Stimulated activated naive CD8-positive, alpha-beta T cell treated with anti-CD3 and anti-CD28 coated beads, Interleukin-15, Interleukin-2, amounts not matched to agents 100 ng/mL and 50 ng/mL, for 24 hours (primary cell): ENCODE results near the gene SSBP1.
"Not testable (repeated sequence)": the region's sequence is repeated elsewhere in the genome, so short reads cannot be mapped to it uniquely, and the experiment has no call there.

Source experiments
- H3K27ac Mint-ChIP-seq: one replicate; pipeline ENCODE4 v1.8.0; 2021; ENCODE audit warnings: mild to moderate bottlenecking, mixed read lengths
- H3K27me3 Mint-ChIP-seq: one replicate; pipeline ENCODE4 v1.8.0; 2021; ENCODE audit warnings: mixed read lengths
- H3K36me3 Mint-ChIP-seq: one replicate; pipeline ENCODE4 v1.8.0; 2021; ENCODE audit warnings: low read depth, mixed read lengths
- H3K4me1 Mint-ChIP-seq: one replicate; pipeline ENCODE4 v1.8.0; 2021; ENCODE audit warnings: low read depth, mixed read lengths
- H3K4me3 Mint-ChIP-seq: one replicate; pipeline ENCODE4 v1.8.0; 2021; ENCODE audit warnings: mild to moderate bottlenecking, mixed read lengths
- H3K9me3 Mint-ChIP-seq: one replicate; pipeline ENCODE4 v1.8.0; 2021; ENCODE audit warnings: mixed read lengths

Gene SSBP1

DNA sequence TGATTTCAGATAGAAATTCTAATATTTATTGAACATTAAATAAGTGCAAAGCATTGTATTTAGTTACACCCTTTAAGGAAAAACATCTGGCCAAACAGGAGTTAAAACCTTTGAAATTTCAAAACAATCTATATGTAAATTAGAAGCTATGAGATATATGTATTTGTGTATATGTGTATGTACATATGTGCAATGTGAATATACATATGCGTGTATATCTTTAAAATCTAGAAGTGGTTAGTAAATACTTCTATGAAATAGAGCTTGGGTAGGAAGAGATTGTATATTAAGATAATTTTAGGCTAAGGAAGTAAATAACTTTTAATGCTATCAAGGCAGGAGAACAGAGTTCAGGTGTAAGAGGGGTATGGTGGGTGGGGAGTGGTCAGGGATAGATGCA is 20.7 kb upstream of the SSBP1 start:
- H3K4me3 Mint-ChIP-seq: no peak overlapping the region
- no peaks in the 10 kb centered on the region for H3K27me3 Mint-ChIP-seq
- H3K4me1 Mint-ChIP-seq: no peaks in the 10 kb centered on the region
- H3K27ac Mint-ChIP-seq: no peak overlapping the region
- H3K9me3 Mint-ChIP-seq: no peaks in the 10 kb centered on the region
- no peaks in the 10 kb centered on the region for H3K36me3 Mint-ChIP-seq

- H3K27me3 Mint-ChIP-seq: no peaks in the 10 kb centered on the region
- H3K4me1 Mint-ChIP-seq: no peaks in the 10 kb centered on the region
- no peaks in the 10 kb centered on the region for H3K9me3 Mint-ChIP-seq
- no peaks in the 10 kb centered on the region for H3K36me3 Mint-ChIP-seq
- no peak overlapping the region for H3K4me3 Mint-ChIP-seq
- H3K27ac Mint-ChIP-seq: no peak overlapping the region
Measured at GRCh38 chr7:141722529-141722928, 15.6 kb upstream of the SSBP1 start.

- Mint-ChIP-seq H3K9me3 (no peaks in the 10 kb centered on the region), H3K4me1 (no peaks in the 10 kb centered on the region), H3K27ac (no peak overlapping the region), H3K36me3 (no peaks in the 10 kb centered on the region), H3K4me3 (no peak overlapping the region), H3K27me3 (no peaks in the 10 kb centered on the region)
Measured at GRCh38 chr7:141729020-141729419, 9.1 kb upstream of the SSBP1 start.

- Mint-ChIP-seq H3K9me3 (no peaks in the 10 kb centered on the region), H3K36me3 (no peaks in the 10 kb centered on the region), H3K4me1 (peaks cover 3% of the 10 kb centered on the region), H3K27ac (no peak overlapping the region), H3K27me3 (no peaks in the 10 kb centered on the region), H3K4me3 (no peak overlapping the region)
Measured at GRCh38 chr7:141731476-141732149, 6.5 kb upstream of the SSBP1 start.

DNA sequence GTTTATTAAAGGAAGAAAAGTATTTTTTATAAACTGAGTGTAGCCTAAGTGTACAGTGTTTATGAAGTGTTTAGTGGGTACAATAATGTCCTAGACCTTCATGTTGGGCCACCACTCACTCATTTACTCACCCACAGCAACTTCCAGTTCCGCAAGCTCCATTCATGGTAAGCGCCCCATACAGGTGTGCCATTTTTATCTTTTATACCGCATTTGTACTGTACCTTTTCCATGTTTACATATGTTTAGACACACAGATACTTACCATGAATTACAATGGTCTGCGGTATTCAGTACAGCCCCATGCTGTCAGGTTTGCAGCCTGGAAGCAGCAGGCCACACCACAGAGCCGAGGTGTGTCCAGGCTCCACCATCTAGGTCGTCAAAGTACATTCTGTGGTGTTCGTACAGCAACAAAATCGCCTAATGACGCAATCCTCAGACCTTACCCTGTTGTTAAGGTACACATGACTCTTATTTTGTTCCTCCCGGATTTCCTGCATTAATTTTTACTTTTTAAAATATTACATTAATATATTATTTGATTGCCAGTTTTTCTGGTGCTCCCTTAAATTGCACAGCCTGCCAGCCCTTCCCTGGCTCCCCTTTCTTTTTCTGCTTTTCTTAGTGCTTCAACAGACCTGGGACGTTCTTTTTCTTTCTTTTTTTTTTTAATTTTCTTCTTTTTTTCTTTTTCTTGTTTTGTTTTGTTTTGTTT is 881 bp upstream of the SSBP1 start:
- peaks cover 36% of the 10 kb centered on the region for H3K36me3 Mint-ChIP-seq
- no peaks in the 10 kb centered on the region for H3K27me3 Mint-ChIP-seq
- no peaks in the 10 kb centered on the region for H3K9me3 Mint-ChIP-seq
- peaks cover 53% of the 10 kb centered on the region for H3K4me1 Mint-ChIP-seq
- H3K27ac Mint-ChIP-seq: peak overlapping the region; percentile 100
- H3K4me3 Mint-ChIP-seq: peak overlapping the region; percentile 100

DNA sequence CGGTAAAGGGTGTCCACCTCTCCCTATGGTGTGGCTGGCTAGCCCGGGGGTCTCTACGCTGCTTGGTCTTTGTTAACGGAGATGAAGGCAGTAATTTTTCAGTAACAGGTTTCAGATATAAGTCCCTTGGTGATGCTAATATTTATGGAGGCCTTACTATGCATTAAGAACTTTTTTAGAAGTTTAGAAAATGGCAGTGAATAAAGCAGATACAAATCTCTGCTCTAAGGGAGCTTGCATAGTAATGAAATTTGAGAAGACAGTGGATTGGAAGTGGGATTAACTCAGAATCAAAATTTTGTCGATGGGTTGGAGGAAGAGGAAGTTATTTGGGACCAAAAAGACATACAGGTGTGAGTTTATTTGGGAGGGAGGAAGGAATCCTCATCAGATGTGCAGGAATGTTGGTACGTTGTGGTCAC is 445 bp downstream of the SSBP1 start:
- H3K4me1 Mint-ChIP-seq: peaks cover 61% of the 10 kb centered on the region

GRCh38 chr7:141739250-141739649 is 1.1 kb downstream of the SSBP1 start:
- no peaks in the 10 kb centered on the region for H3K27me3 Mint-ChIP-seq
- H3K9me3 Mint-ChIP-seq: no peaks in the 10 kb centered on the region
- peak overlapping the region; percentile 100 for H3K4me3 Mint-ChIP-seq
- H3K4me1 Mint-ChIP-seq: peaks cover 61% of the 10 kb centered on the region
- peak overlapping the region; percentile 88 for H3K27ac Mint-ChIP-seq
- peaks cover 54% of the 10 kb centered on the region for H3K36me3 Mint-ChIP-seq

More for the DNA sequence above, 445 bp downstream of the SSBP1 start:
- H3K27me3 Mint-ChIP-seq: no peaks in the 10 kb centered on the region
- H3K4me3 Mint-ChIP-seq: peak overlapping the region; percentile 100
- H3K9me3 Mint-ChIP-seq: no peaks in the 10 kb centered on the region
- peak overlapping the region; percentile 100 for H3K27ac Mint-ChIP-seq
- peaks cover 47% of the 10 kb centered on the region for H3K36me3 Mint-ChIP-seq

GRCh38 chr7:141742229-141742628 is 4.1 kb downstream of the SSBP1 start:
- H3K27ac Mint-ChIP-seq: peak overlapping the region; percentile 42
- H3K9me3 Mint-ChIP-seq: no peaks in the 10 kb centered on the region
- peaks cover 55% of the 10 kb centered on the region for H3K4me1 Mint-ChIP-seq
- no peaks in the 10 kb centered on the region for H3K27me3 Mint-ChIP-seq
- H3K36me3 Mint-ChIP-seq: peaks cover 79% of the 10 kb centered on the region
- H3K4me3 Mint-ChIP-seq: peak overlapping the region; percentile 14

DNA sequence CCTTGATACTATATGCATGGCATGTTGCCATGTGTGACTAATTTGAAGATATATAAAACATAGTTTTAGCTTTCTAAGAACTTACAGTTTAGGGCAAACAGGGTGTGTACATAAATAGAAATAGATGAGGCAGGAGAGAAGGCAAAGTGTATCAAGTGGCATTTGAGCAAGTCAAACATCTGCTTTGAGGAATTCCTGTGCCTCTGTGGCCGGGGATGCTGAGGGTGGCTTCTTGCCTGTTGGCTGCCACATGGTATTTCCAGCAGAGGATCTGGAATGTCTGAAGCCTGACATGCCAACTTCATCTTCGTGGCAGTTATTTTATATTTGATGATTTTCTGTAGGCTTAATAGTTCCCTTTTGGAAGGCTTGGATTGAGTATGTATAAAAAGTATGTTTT is 6.0 kb downstream of the SSBP1 start:
- H3K4me1 Mint-ChIP-seq: peaks cover 40% of the 10 kb centered on the region
- no peak overlapping the region for H3K4me3 Mint-ChIP-seq
- no peak overlapping the region for H3K27ac Mint-ChIP-seq
- no peaks in the 10 kb centered on the region for H3K27me3 Mint-ChIP-seq
- no peaks in the 10 kb centered on the region for H3K9me3 Mint-ChIP-seq
- peaks cover 86% of the 10 kb centered on the region for H3K36me3 Mint-ChIP-seq

GRCh38 chr7:141748396-141748795 is 10.2 kb downstream of the SSBP1 start:
- H3K27ac Mint-ChIP-seq: no peak overlapping the region

GRCh38 chr7:141751904-141752303 is 13.7 kb downstream of the SSBP1 start:
- Mint-ChIP-seq H3K36me3 (peaks cover 90% of the 10 kb centered on the region), H3K9me3 (peaks cover 22% of the 10 kb centered on the region)
- not testable (repeated sequence) for H3K4me3 Mint-ChIP-seq, H3K27me3 Mint-ChIP-seq, H3K27ac Mint-ChIP-seq, H3K4me1 Mint-ChIP-seq

More at GRCh38 chr7:141748396-141748795, 10.2 kb downstream of the SSBP1 start:
- Mint-ChIP-seq H3K9me3 (peaks cover 22% of the 10 kb centered on the region), H3K27me3 (no peaks in the 10 kb centered on the region), H3K4me3 (no peak overlapping the region), H3K4me1 (peaks cover 1% of the 10 kb centered on the region), H3K36me3 (peaks cover 90% of the 10 kb centered on the region)

DNA sequence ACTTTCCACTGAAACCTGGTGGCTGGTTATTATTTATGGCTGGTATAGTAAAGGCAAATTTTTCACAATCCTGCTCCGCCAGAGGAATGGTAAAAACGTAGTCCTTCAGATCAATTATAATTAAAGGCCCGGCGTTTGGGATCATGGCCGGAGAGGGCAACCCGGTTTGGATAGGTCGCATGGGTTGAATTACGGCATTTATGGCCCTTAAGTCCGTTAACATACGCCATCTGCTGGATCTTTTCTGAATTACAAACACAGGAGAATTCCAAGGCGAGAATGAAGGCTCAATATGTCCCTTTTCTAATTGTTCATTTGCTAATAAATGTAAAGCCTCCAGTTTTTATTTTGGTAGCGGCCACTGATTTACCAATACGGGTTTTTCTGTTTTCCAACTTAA is 14.5 kb downstream of the SSBP1 start:
- H3K27ac Mint-ChIP-seq: no peak overlapping the region
- no peaks in the 10 kb centered on the region for H3K4me1 Mint-ChIP-seq
- peaks cover 22% of the 10 kb centered on the region for H3K9me3 Mint-ChIP-seq
- no peaks in the 10 kb centered on the region for H3K27me3 Mint-ChIP-seq
- H3K4me3 Mint-ChIP-seq: no peak overlapping the region
- H3K36me3 Mint-ChIP-seq: peaks cover 97% of the 10 kb centered on the region

- Mint-ChIP-seq H3K4me3 (no peak overlapping the region), H3K27ac (no peak overlapping the region), H3K9me3 (peaks cover 20% of the 10 kb centered on the region), H3K27me3 (no peaks in the 10 kb centered on the region), H3K36me3 (peaks cover 96% of the 10 kb centered on the region), H3K4me1 (no peaks in the 10 kb centered on the region)
Measured at GRCh38 chr7:141754939-141755338, 16.8 kb downstream of the SSBP1 start.

GRCh38 chr7:141763797-141764196 is 25.6 kb downstream of the SSBP1 start, which contains the start of gene TAS2R3:
TSS of gene TAS2R3 (plus strand) at chr7:141764097. CDS start at chr7:141764159, 62 bp downstream.
- Mint-ChIP-seq H3K27me3 (no peaks in the 10 kb centered on the region), H3K4me3 (no peak within 1 kb of the TSS), H3K36me3 (peaks cover 69% of the 10 kb centered on the region)

DNA sequence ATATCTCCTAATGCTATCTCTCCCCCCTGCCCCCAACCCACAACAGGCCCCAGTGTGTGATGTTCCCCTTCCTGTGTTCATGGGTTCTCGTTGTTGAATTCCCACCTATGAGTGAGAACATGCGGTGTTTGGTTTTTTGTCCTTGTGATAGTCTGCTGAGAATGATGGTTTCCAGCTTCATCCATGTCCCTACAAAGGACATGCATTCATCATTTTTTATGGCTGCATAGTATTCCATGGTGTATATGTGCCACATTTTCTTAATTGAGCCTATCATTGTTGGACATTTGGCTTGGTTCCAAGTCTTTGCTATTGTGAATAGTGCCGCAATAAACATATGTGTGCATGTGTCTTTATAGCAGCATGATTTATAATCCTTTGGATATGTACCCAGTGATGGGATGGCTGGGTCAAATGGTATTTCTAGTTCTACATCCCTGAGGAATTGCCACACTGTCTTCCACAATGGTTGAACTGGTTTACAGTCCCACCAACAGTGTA is 32.0 kb downstream of the SSBP1 start:
- H3K27me3 Mint-ChIP-seq, H3K4me3 Mint-ChIP-seq, H3K4me1 Mint-ChIP-seq, H3K27ac Mint-ChIP-seq, H3K9me3 Mint-ChIP-seq: not testable (repeated sequence)
- H3K36me3 Mint-ChIP-seq: peaks cover 53% of the 10 kb centered on the region

More at GRCh38 chr7:141763797-141764196, 25.6 kb downstream of the SSBP1 start, which contains the start of gene TAS2R3:
- Mint-ChIP-seq H3K27ac (no peak within 1 kb of the TSS), H3K9me3 (no peaks in the 10 kb centered on the region), H3K4me1 (no peaks in the 10 kb centered on the region)
